Measurements from ENCODE around the gene LLCFC1.

The LLCFC1 gene

GRCh38 chr7:142925413-142925812 is 13.9 kb upstream of the LLCFC1 start:
- Histone ChIP-seq H3K4me1 (ENCODE audit: control insufficient read depth in 5 of 5, insufficient read depth in 5 of 5, low read length in 5 of 5) (no peaks in the 10 kb centered on the region), H3K36me3 (ENCODE audit: control insufficient read depth in 5 of 5, insufficient read depth in 5 of 5, low read length in 5 of 5) (no peaks in the 10 kb centered on the region), H3K27ac (ENCODE audit: low read depth, low read length) (no peak overlapping the region), H3K9ac (ENCODE audit: low read length in 5 of 5) (no peak overlapping the region), H3K4me3 (ENCODE audit: low read depth in 1 of 5, low read length in 5 of 5) (no peak overlapping the region), H3K27me3 (ENCODE audit: control insufficient read depth in 5 of 5, insufficient read depth in 4 of 5, low read length in 5 of 5) (peaks cover 0 to 2% (median 0%) of the 10 kb centered on the region in 5 donors), H3K9me3 (ENCODE audit: control insufficient read depth in 5 of 5, low read length in 5 of 5) (peaks cover 0 to 6% (median 0%) of the 10 kb centered on the region in 5 donors)

DNA sequence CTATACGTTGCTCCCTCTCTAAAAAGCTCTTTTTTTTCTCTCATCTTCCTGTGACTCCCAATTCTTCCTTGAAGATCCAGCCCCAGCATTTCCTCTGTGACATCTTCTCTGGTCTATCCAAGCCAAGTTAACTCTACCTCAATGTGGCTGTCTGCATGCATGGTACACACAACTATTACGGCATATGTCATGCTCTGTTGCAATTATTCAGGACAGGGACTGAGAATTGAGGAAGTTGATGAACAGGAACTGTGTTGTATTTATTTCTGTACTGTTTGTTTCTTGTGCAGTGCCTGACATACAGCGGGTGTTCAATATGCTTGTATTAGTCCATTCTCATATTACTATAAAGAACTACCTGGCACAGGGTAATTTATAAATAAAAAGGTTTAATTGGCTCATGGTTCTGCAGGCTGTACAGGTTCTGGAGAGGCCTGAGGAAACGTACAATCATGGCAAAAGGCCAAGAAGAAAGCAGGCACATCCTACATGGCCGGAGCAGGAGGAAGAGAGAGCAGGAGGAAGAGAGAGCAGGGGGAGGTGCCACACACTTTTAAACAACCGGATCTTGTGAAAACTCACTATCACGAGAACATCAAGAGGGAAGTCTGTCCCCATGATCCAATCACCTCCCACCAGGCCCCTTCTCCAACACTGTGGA is 12.1 kb upstream of the LLCFC1 start:
- Histone ChIP-seq H3K27ac (ENCODE audit: low read depth, low read length) (no peak overlapping the region), H3K9ac (ENCODE audit: low read length in 5 of 5) (no peak overlapping the region), H3K4me1 (ENCODE audit: control insufficient read depth in 5 of 5, insufficient read depth in 5 of 5, low read length in 5 of 5) (no peaks in the 10 kb centered on the region), H3K27me3 (ENCODE audit: control insufficient read depth in 5 of 5, insufficient read depth in 4 of 5, low read length in 5 of 5) (peaks cover 0 to 2% (median 0%) of the 10 kb centered on the region in 5 donors), H3K4me3 (ENCODE audit: low read depth in 1 of 5, low read length in 5 of 5) (no peak overlapping the region), H3K36me3 (ENCODE audit: control insufficient read depth in 5 of 5, insufficient read depth in 5 of 5, low read length in 5 of 5) (no peaks in the 10 kb centered on the region), H3K9me3 (ENCODE audit: control insufficient read depth in 5 of 5, low read length in 5 of 5) (peaks cover 0 to 6% (median 0%) of the 10 kb centered on the region in 5 donors)

DNA sequence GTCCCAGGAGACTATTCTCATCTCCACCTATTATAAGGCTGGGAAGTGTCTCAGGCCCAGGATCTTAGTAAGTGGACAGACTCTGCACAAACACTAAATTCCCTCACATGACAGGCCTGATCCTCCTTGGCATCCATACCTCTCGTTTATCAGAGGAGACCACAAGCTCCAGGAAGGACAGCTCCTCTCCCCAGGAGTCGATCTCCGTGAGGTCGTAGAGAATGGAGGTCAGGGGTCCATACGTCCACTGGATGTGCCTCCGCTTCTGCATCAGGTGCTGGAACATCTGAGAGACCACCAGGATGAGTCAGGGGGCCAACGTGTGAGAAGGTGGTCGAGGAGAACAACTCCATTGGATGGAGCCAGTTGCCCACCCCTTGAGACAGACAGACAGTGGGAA is 11.3 kb upstream of the LLCFC1 start:
- H3K36me3 ChIP-seq (ENCODE audit: control insufficient read depth in 5 of 5, insufficient read depth in 5 of 5, low read length in 5 of 5), result no peaks in the 10 kb centered on the region
- H3K4me3 ChIP-seq (ENCODE audit: low read depth in 1 of 5, low read length in 5 of 5), result no peak overlapping the region
- no peak overlapping the region for H3K27ac ChIP-seq (ENCODE audit: low read depth, low read length)

DNA sequence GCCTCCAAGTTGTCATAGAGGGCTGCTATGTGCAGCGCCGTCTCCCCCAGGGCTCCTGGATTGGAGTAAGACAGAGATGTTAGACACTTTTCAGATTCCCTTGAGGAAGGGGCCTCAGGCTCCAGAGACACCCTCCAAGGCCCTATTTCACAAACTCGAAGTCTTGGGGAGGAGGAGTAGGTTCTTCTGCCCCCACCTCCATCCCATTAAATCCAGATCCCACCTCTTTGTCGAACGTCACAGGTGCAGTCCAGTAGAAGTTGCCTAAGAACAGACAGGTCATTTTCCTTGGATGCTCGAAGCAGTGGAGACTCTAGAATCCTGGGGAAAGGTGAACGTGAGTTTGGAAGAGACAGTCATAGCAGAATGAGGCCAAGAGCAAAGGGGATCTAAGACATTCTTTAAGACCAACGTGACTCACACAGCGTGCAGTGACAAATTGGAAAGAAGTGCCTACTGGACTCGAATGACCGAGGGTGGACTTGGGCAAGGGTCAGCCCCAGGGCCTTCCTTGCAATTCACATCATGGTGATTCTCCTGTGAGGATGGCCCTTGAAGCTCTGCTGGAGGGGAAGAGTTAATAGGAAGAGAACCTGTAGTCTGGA is 9.1 kb upstream of the LLCFC1 start:
- H3K9me3 ChIP-seq (ENCODE audit: control insufficient read depth in 5 of 5, low read length in 5 of 5), result peaks cover 0 to 6% (median 0%) of the 10 kb centered on the region in 5 donors
- no peak overlapping the region for H3K4me3 ChIP-seq (ENCODE audit: low read depth in 1 of 5, low read length in 5 of 5)
- H3K27me3 ChIP-seq (ENCODE audit: control insufficient read depth in 5 of 5, insufficient read depth in 4 of 5, low read length in 5 of 5), result peaks cover 2 to 6% (median 4%) of the 10 kb centered on the region in 5 donors
- no peaks in the 10 kb centered on the region for H3K36me3 ChIP-seq (ENCODE audit: control insufficient read depth in 5 of 5, insufficient read depth in 5 of 5, low read length in 5 of 5)
- no peaks in the 10 kb centered on the region for H3K4me1 ChIP-seq (ENCODE audit: control insufficient read depth in 5 of 5, insufficient read depth in 5 of 5, low read length in 5 of 5)
- H3K9ac ChIP-seq (ENCODE audit: low read length in 5 of 5), result no peak overlapping the region
- no peak overlapping the region for H3K27ac ChIP-seq (ENCODE audit: low read depth, low read length)

More for the DNA sequence above, 11.3 kb upstream of the LLCFC1 start:
- no peaks in the 10 kb centered on the region for H3K4me1 ChIP-seq (ENCODE audit: control insufficient read depth in 5 of 5, insufficient read depth in 5 of 5, low read length in 5 of 5)
- H3K27me3 ChIP-seq (ENCODE audit: control insufficient read depth in 5 of 5, insufficient read depth in 4 of 5, low read length in 5 of 5), result peaks cover 0 to 4% (median 0%) of the 10 kb centered on the region in 5 donors
- H3K9ac ChIP-seq (ENCODE audit: low read length in 5 of 5), result no peak overlapping the region
- peaks cover 0 to 6% (median 0%) of the 10 kb centered on the region in 5 donors for H3K9me3 ChIP-seq (ENCODE audit: control insufficient read depth in 5 of 5, low read length in 5 of 5)

DNA sequence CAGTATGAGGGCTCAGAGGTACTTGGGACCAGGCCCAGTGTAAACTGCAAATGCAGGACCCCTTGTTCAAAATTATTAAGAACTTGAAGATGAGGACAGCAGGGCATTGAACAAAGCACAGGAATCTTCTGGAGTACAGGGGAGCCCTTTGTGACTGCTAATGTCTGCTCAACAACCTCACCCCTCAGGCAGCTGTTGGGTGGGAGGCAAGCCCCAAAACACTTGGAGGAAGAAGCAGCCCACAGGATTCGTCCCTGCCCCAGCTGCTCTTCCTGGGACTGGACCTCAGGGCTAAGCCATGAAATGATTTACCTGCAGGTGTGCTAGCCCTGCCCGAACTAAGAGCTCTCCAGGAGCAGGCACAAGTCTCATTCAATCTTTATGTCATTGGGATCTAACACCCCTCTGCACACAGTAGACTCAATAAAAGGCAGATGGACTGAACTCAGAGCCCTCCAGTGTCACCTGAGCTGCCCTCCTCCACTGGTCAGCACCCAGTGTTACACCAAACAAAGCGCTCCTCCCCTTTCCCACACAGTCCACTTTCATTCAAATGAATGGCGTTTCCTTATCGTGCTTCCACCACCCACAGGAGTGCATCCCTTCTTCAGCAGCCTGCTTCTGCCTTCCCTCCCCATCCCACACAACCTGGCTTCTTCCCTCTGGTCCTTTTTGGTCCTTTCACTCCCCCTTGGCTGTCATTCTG is 6.7 kb upstream of the LLCFC1 start:
- Histone ChIP-seq H3K36me3 (ENCODE audit: control insufficient read depth in 5 of 5, insufficient read depth in 5 of 5, low read length in 5 of 5) (no peaks in the 10 kb centered on the region), H3K4me3 (ENCODE audit: low read depth in 1 of 5, low read length in 5 of 5) (no peak overlapping the region), H3K27me3 (ENCODE audit: control insufficient read depth in 5 of 5, insufficient read depth in 4 of 5, low read length in 5 of 5) (peaks cover 2 to 5% (median 4%) of the 10 kb centered on the region in 5 donors), H3K4me1 (ENCODE audit: control insufficient read depth in 5 of 5, insufficient read depth in 5 of 5, low read length in 5 of 5) (no peaks in the 10 kb centered on the region), H3K9me3 (ENCODE audit: control insufficient read depth in 5 of 5, low read length in 5 of 5) (peaks cover 0 to 6% (median 0%) of the 10 kb centered on the region in 5 donors), H3K9ac (ENCODE audit: low read length in 5 of 5) (no peak overlapping the region), H3K27ac (ENCODE audit: low read depth, low read length) (no peak overlapping the region)

DNA sequence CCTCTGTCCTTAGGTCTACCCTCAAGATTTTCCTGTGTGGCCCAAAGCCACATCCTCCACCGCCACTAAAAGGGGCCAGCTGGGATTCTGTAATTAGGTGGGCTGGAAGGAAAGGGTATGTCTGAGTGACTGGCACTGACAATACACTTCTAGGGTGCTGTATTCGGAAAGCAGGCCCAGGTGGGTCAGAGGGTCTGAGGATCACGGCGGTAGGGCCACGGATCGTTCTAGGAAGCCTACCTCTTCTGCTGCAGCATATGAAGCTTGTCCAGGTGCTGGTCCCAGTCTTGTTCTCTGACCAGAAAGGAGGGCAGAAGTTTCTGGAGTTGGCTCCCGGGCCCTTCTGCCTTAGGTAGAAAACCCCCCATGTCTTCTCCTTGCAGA is 6.2 kb upstream of the LLCFC1 start:
- Histone ChIP-seq H3K4me3 (ENCODE audit: low read depth in 1 of 5, low read length in 5 of 5) (no peak overlapping the region), H3K9me3 (ENCODE audit: control insufficient read depth in 5 of 5, low read length in 5 of 5) (peaks cover 0 to 2% (median 0%) of the 10 kb centered on the region in 5 donors), H3K36me3 (ENCODE audit: control insufficient read depth in 5 of 5, insufficient read depth in 5 of 5, low read length in 5 of 5) (no peaks in the 10 kb centered on the region), H3K9ac (ENCODE audit: low read length in 5 of 5) (no peak overlapping the region), H3K27me3 (ENCODE audit: control insufficient read depth in 5 of 5, insufficient read depth in 4 of 5, low read length in 5 of 5) (peaks cover 2 to 5% (median 4%) of the 10 kb centered on the region in 5 donors), H3K27ac (ENCODE audit: low read depth, low read length) (no peak overlapping the region), H3K4me1 (ENCODE audit: control insufficient read depth in 5 of 5, insufficient read depth in 5 of 5, low read length in 5 of 5) (no peaks in the 10 kb centered on the region)

DNA sequence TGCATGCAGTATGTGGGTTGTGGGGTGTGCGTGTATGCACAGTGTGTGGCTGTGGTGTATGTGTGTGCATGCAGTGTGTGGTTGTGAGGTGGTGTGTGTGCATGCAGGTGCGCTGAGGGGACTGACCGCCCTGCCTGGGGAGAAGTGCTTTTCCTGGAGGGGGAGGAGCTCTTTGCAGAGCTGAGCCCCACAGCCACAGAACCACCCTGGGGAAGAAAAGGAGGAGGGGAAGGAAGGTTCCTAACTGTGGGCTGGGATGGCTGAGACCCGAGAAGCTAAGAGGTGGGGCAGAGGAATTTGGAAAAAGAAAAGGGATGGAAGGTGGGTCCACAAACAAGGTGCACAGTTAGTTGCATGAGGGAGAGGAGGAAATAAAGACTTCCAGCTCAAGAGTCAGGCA is 5.7 kb upstream of the LLCFC1 start, which contains the start of gene TRPV5:
Gene TRPV5, minus strand, starts transcription at position 123 of the 400 bp plus-strand sequence. CDS start 287 bp downstream, outside the sequence.
- H3K36me3 ChIP-seq (ENCODE audit: control insufficient read depth in 5 of 5, insufficient read depth in 5 of 5, low read length in 5 of 5), result no peaks in the 10 kb centered on the region
- H3K9me3 ChIP-seq (ENCODE audit: control insufficient read depth in 5 of 5, low read length in 5 of 5), result no peaks in the 10 kb centered on the region
- H3K27ac ChIP-seq (ENCODE audit: low read depth, low read length), result no peak within 1 kb of the TSS
- no peaks in the 10 kb centered on the region for H3K4me1 ChIP-seq (ENCODE audit: control insufficient read depth in 5 of 5, insufficient read depth in 5 of 5, low read length in 5 of 5)
- H3K27me3 ChIP-seq (ENCODE audit: control insufficient read depth in 5 of 5, insufficient read depth in 4 of 5, low read length in 5 of 5), result peaks cover 2 to 5% (median 4%) of the 10 kb centered on the region in 5 donors
- no peak within 1 kb of the TSS for H3K4me3 ChIP-seq (ENCODE audit: low read depth in 1 of 5, low read length in 5 of 5)
- H3K9ac ChIP-seq (ENCODE audit: low read length in 5 of 5), result no peak within 1 kb of the TSS

DNA sequence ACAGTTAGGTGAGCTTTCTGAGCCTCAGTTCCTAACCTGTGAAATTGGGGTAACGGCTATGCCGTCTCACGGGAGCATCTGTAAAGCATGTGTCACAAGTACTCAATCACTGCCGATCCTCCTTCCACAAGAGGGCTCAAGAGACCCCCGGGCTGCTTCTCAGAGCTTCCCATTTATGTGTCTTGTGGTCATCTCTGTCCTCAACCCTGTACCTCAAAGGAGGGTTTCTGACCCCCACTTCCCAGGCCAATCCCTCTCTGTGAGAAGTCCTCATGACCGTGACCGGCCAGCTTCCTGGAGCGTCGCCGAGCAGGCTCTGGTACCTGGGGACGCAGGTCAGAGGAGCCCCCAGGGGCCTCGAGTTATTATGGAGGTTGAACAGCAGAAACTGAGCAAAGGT is 5.2 kb upstream of the LLCFC1 start:
- Histone ChIP-seq H3K9ac (ENCODE audit: low read length in 5 of 5) (no peak overlapping the region), H3K4me1 (ENCODE audit: control insufficient read depth in 5 of 5, insufficient read depth in 5 of 5, low read length in 5 of 5) (no peaks in the 10 kb centered on the region), H3K9me3 (ENCODE audit: control insufficient read depth in 5 of 5, low read length in 5 of 5) (no peaks in the 10 kb centered on the region), H3K4me3 (ENCODE audit: low read depth in 1 of 5, low read length in 5 of 5) (no peak overlapping the region), H3K36me3 (ENCODE audit: control insufficient read depth in 5 of 5, insufficient read depth in 5 of 5, low read length in 5 of 5) (no peaks in the 10 kb centered on the region), H3K27me3 (ENCODE audit: control insufficient read depth in 5 of 5, insufficient read depth in 4 of 5, low read length in 5 of 5) (peaks cover 2 to 5% (median 4%) of the 10 kb centered on the region in 5 donors), H3K27ac (ENCODE audit: low read depth, low read length) (no peak overlapping the region)

DNA sequence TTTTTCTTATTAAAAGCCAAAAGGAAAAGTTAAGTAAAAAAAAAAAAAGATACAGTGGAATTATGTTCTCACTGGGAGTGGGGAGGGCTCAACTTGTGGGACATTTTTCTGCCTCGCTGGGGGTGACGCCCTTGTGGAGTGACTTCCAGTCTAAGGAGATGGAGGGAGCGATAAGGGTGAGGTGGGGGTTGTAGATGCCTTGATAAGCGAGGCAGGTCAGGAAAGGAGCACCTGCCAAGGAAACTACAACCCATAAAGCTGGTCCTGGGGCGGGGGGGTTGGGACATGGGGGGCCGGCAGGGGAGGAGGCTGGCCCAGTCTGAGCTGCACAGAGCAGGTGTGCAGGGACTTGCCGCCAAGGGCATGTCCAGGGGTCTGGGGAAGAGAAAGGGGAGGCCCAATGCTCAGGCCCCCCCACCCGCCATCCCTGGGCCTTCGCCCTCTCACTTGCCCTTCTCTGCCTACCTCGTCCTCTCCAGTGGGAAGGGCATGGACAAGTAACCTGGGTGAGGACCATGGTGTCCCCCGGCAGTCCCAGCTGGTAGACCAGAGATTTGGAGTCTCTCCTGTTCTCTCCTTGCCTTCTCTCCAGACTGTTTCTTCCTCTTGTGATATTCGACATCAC is 3.2 kb upstream of the LLCFC1 start:
- H3K9ac ChIP-seq (ENCODE audit: low read length in 5 of 5), result no peak overlapping the region
- no peak overlapping the region for H3K4me3 ChIP-seq (ENCODE audit: low read depth in 1 of 5, low read length in 5 of 5)
- H3K27me3 ChIP-seq (ENCODE audit: control insufficient read depth in 5 of 5, insufficient read depth in 4 of 5, low read length in 5 of 5), result peaks cover 2 to 5% (median 4%) of the 10 kb centered on the region in 5 donors
- no peak overlapping the region for H3K27ac ChIP-seq (ENCODE audit: low read depth, low read length)
- H3K9me3 ChIP-seq (ENCODE audit: control insufficient read depth in 5 of 5, low read length in 5 of 5), result no peaks in the 10 kb centered on the region
- H3K4me1 ChIP-seq (ENCODE audit: control insufficient read depth in 5 of 5, insufficient read depth in 5 of 5, low read length in 5 of 5), result peaks cover 0 to 14% (median 0%) of the 10 kb centered on the region in 5 donors
- H3K36me3 ChIP-seq (ENCODE audit: control insufficient read depth in 5 of 5, insufficient read depth in 5 of 5, low read length in 5 of 5), result no peaks in the 10 kb centered on the region

All from subcutaneous abdominal adipose tissue (tissue), 5 donors.